Sigmoid colon (tissue), 3 donors: ENCODE results near the gene MRPL28.

Experiments used
- CTCF ChIP-seq, 4 experiments: fragments of 450-650 bp in 3 of 4; fragments of 200-600 bp in 1 of 4; IDR thresholded peaks; one replicate each; pipeline ENCODE4 v1.5.1; 2016 to 2019; ENCODE audit warnings: antibody characterized with exemption in 4 of 4, mild to moderate bottlenecking in 3 of 4, moderate library complexity in 2 of 4
- POLR2A ChIP-seq, 2 donors: fragments of 450-650 bp; IDR thresholded peaks; one replicate each; pipeline ENCODE4 v1.6.1; 2016; ENCODE audit warnings: antibody characterized with exemption in 2 of 2, mild to moderate bottlenecking in 2 of 2, moderate library complexity in 2 of 2

- TF ChIP-seq CTCF (IDR thresholded peaks at IDR 0.05) (no peak), POLR2A (IDR thresholded peaks at IDR 0.05) (no peak)
Observed at GRCh38 chr16:372302-372983, 2.1 kb upstream of the MRPL28 start.
